Measurements from ENCODE around the gene GAS1. TPM values are rescaled to one million over a fixed set of nuclear protein-coding genes. Genes with fewer than 3 reads are reported as not detected.

Gene GAS1
- total and polyA plus RNA-seq, 2 of the 8 experiments (the other 6 are each of a cell fraction or from before 2014, with no cell fraction given) = 2.8 to 5.7 TPM

GRCh38 chr9:86948074-86948929, 996 bp upstream of the GAS1 start (continued):
- no peak for TF ChIP-seq CHD7 (IDR thresholded peaks at IDR 0.05; ENCODE audit: insufficient replicate concordance, low read length)
- no peak for TF ChIP-seq KDM5A (IDR thresholded peaks at IDR 0.05; ENCODE audit: low read length)
- TF ChIP-seq CBX5 (IDR thresholded peaks at IDR 0.05; ENCODE audit: low read depth, low read length) = no peak
- no peak for TF ChIP-seq JUND (IDR thresholded peaks at IDR 0.05; ENCODE audit: low read length)
- no peak for TF ChIP-seq ZNF274 (IDR thresholded peaks at IDR 0.05; ENCODE audit: borderline replicate concordance, extremely low read depth, low read length)
- TF ChIP-seq RBBP5 (IDR thresholded peaks at IDR 0.05; ENCODE audit: borderline replicate concordance, low read depth, low read length) = no peak
- no peak for TF ChIP-seq TEAD4 (IDR thresholded peaks at IDR 0.05; ENCODE audit: low read depth, low read length)
- no peak for TF ChIP-seq SIX5 (IDR thresholded peaks at IDR 0.05; ENCODE audit: low read depth, low read length)
- TF ChIP-seq NANOG (IDR thresholded peaks at IDR 0.05; ENCODE audit: insufficient read depth, low read depth, low read length, poor library complexity, severe bottlenecking) = no peak
- no peak for TF ChIP-seq GTF2F1 (IDR thresholded peaks at IDR 0.05; ENCODE audit: borderline replicate concordance, low read depth, low read length)
